Measurements from ENCODE around the gene ZC3HAV1.
A peak's percentile ranks its signal among the peaks of the same experiment; 100 is the strongest.
"Not testable (repeated sequence)": the region's sequence is repeated elsewhere in the genome, so short reads cannot be mapped to it uniquely, and the experiment has no call there.

ZC3HAV1 gene

GRCh38 chr7:139127648-139128047 lies 18.1 kb upstream of the ZC3HAV1 start:
- H3K9ac ChIP-seq (ENCODE audit: low read length) = no peak overlapping the region
- H3K4me2 ChIP-seq (ENCODE audit: low read length) = peak overlapping the region; percentile 11; the same call in 1 of the 2 replicates
- H3K4me3 ChIP-seq (ENCODE audit: low read length) = no peak overlapping the region
- H3K27me3 ChIP-seq (ENCODE audit: low read depth, low read length) = no peaks in the 10 kb centered on the region
- H2AFZ ChIP-seq (ENCODE audit: low read depth, low read length) = no peak overlapping the region
- peak; percentile 67 for TF ChIP-seq CTCF (IDR thresholded peaks at IDR 0.05; ENCODE audit: low read depth, low read length)
- no peak for TF ChIP-seq EZH2phosphoT487 (IDR thresholded peaks at IDR 0.05; ENCODE audit: low read depth)
- H4K20me1 ChIP-seq (ENCODE audit: insufficient read depth, low read length) = no peaks in the 10 kb centered on the region
- no peaks in the 10 kb centered on the region for H3K79me2 ChIP-seq (ENCODE audit: low read length)
- H3K36me3 ChIP-seq (replicated peaks; ENCODE audit: low read depth, low read length) = no peaks in the 10 kb centered on the region
- H3K27ac ChIP-seq (ENCODE audit: low read length) = no peak overlapping the region
- H3K4me1 ChIP-seq (ENCODE audit: low read length) = peaks cover 59% of the 10 kb centered on the region
- no peaks in the 10 kb centered on the region for H3K9me3 ChIP-seq (ENCODE audit: insufficient read depth, low read length)

- Histone ChIP-seq H3K79me2 (ENCODE audit: low read length) (no peaks in the 10 kb centered on the region), H3K27ac (ENCODE audit: low read length) (no peak overlapping the region)
These were observed 16.1 kb upstream of the ZC3HAV1 start for GRCh38 chr7:139125657-139126056.

GRCh38 chr7:139124995-139125394 lies 15.5 kb upstream of the ZC3HAV1 start:
- H3K4me2 ChIP-seq (ENCODE audit: low read length) = peak overlapping the region; percentile 29; the same call in 1 of the 2 replicates
- not testable (repeated sequence) for H3K9me3 ChIP-seq (ENCODE audit: insufficient read depth, low read length); H3K36me3 ChIP-seq (replicated peaks; ENCODE audit: low read depth, low read length); H3K27me3 ChIP-seq (ENCODE audit: low read depth, low read length); H4K20me1 ChIP-seq (ENCODE audit: insufficient read depth, low read length); H3K79me2 ChIP-seq (ENCODE audit: low read length); H3K4me3 ChIP-seq (ENCODE audit: low read length); H3K9ac ChIP-seq (ENCODE audit: low read length); H3K27ac ChIP-seq (ENCODE audit: low read length); H2AFZ ChIP-seq (ENCODE audit: low read depth, low read length)
- peaks cover 44% of the 10 kb centered on the region for H3K4me1 ChIP-seq (ENCODE audit: low read length)

More at GRCh38 chr7:139125657-139126056, 16.1 kb upstream of the ZC3HAV1 start:
- Histone ChIP-seq H3K4me3 (ENCODE audit: low read length) (peak overlapping the region; percentile 34), H3K4me1 (ENCODE audit: low read length) (peaks cover 39% of the 10 kb centered on the region), H4K20me1 (ENCODE audit: insufficient read depth, low read length) (no peaks in the 10 kb centered on the region), H2AFZ (ENCODE audit: low read depth, low read length) (peak overlapping the region; percentile 72), H3K9me3 (ENCODE audit: insufficient read depth, low read length) (no peaks in the 10 kb centered on the region), H3K4me2 (ENCODE audit: low read length) (peak overlapping the region; percentile 60), H3K27me3 (ENCODE audit: low read depth, low read length) (no peaks in the 10 kb centered on the region), H3K9ac (ENCODE audit: low read length) (peak overlapping the region; percentile 35), H3K36me3 (replicated peaks; ENCODE audit: low read depth, low read length) (no peaks in the 10 kb centered on the region)
- TF ChIP-seq EZH2phosphoT487 (IDR thresholded peaks at IDR 0.05; ENCODE audit: low read depth) (no peak), CTCF (IDR thresholded peaks at IDR 0.05; ENCODE audit: low read depth, low read length) (no peak)

GRCh38 chr7:139124084-139124914 lies 14.8 kb upstream of the ZC3HAV1 start:
- no peak for TF ChIP-seq CTCF (IDR thresholded peaks at IDR 0.05; ENCODE audit: low read depth, low read length)
- no peak for TF ChIP-seq EZH2phosphoT487 (IDR thresholded peaks at IDR 0.05; ENCODE audit: low read depth)

More at GRCh38 chr7:139124084-139124914, 14.8 kb upstream of the ZC3HAV1 start:
- no peak overlapping the region for H2AFZ ChIP-seq (ENCODE audit: low read depth, low read length)
- H3K27me3 ChIP-seq (ENCODE audit: low read depth, low read length) = no peaks in the 10 kb centered on the region
- no peak overlapping the region for H3K4me3 ChIP-seq (ENCODE audit: low read length)
- H3K27ac ChIP-seq (ENCODE audit: low read length) = no peak overlapping the region
- H3K9me3 ChIP-seq (ENCODE audit: insufficient read depth, low read length) = no peaks in the 10 kb centered on the region
- no peaks in the 10 kb centered on the region for H4K20me1 ChIP-seq (ENCODE audit: insufficient read depth, low read length)
- no peak overlapping the region for H3K9ac ChIP-seq (ENCODE audit: low read length)
- H3K79me2 ChIP-seq (ENCODE audit: low read length) = no peaks in the 10 kb centered on the region
- H3K4me2 ChIP-seq (ENCODE audit: low read length) = peak overlapping the region; percentile 29; the same call in 1 of the 2 replicates
- no peaks in the 10 kb centered on the region for H3K36me3 ChIP-seq (replicated peaks; ENCODE audit: low read depth, low read length)
- H3K4me1 ChIP-seq (ENCODE audit: low read length) = peaks cover 50% of the 10 kb centered on the region

Measured in OCI-LY3 (cell line).